Common myeloid progenitor, CD34-positive (primary cell): ENCODE measurements around the gene CLASP2.

Experiments
- CTCF ChIA-PET: fragments of 350-600 bp; sonication (Branson Sonifier 250); formaldehyde crosslinking; loops from one replicate; lab custom pipeline; 2021; ENCODE audit warnings: antibody characterized with exemption; lab: Charles Lee
- POLR2A ChIA-PET: fragments of 350-600 bp; sonication (Branson Sonifier 250); formaldehyde crosslinking; loops from one replicate; lab custom pipeline; 2021; ENCODE audit warnings: antibody characterized with exemption; lab: Charles Lee
- DNase-seq, 3 donors: peaks; one replicate each; pipeline versions ENCODE4 v3.0.0 to v3.0.0-alpha.2; 2013
- H3K27ac ChIP-seq, 2 experiments: 1 replicate in 1 of 2; 2 replicates in 1 of 2; pipeline ENCODE4 v1.7.0; 2013; ENCODE audit warnings: inconsistent platforms in 2 of 2, low read length in 2 of 2, mild to moderate bottlenecking in 2 of 2, low read depth in 1 of 2, moderate library complexity in 1 of 2; ENCODE audit not compliant: severe bottlenecking in 2 of 2, insufficient read depth in 1 of 2, poor library complexity in 1 of 2
- H3K27me3 ChIP-seq, 5 experiments: replicated peaks in 2 of 5; 1 replicate in 3 of 5; 2 replicates in 2 of 5; pipeline versions ENCODE4 v1.6.1 to v1.7.0; 2013; ENCODE audit warnings: low read length in 4 of 5, mild to moderate bottlenecking in 2 of 5, moderate library complexity in 2 of 5, inconsistent platforms in 1 of 5; ENCODE audit not compliant: insufficient read depth in 5 of 5, control insufficient read depth in 4 of 5
- H3K36me3 ChIP-seq, 4 experiments: 1 replicate in 2 of 4; 2 replicates in 2 of 4; pipeline versions ENCODE4 v1.6.1 to v1.7.0; 2013; ENCODE audit warnings: low read length in 3 of 4, control low read depth in 1 of 4, mild to moderate bottlenecking in 1 of 4; ENCODE audit not compliant: control insufficient read depth in 4 of 4, insufficient read depth in 4 of 4
- H3K4me1 ChIP-seq, 4 experiments: 1 replicate in 3 of 4; 2 replicates in 1 of 4; pipeline versions ENCODE4 v1.6.1 to v1.7.1; 2013; ENCODE audit warnings: low read length in 3 of 4, mild to moderate bottlenecking in 3 of 4, control low read depth in 1 of 4, inconsistent platforms in 1 of 4, moderate library complexity in 1 of 4; ENCODE audit not compliant: control insufficient read depth in 4 of 4, insufficient read depth in 4 of 4; ENCODE audit errors: control extremely low read depth in 1 of 4
- H3K4me3 ChIP-seq, 7 experiments: 1 replicate in 4 of 7; 2 replicates in 3 of 7; pipeline versions ENCODE4 v1.5.1 to v1.7.0; 2013; ENCODE audit warnings: mild to moderate bottlenecking in 7 of 7, low read length in 6 of 7, moderate library complexity in 6 of 7, inconsistent platforms in 2 of 7, low read depth in 2 of 7, control low read depth in 1 of 7; ENCODE audit not compliant: insufficient read depth in 4 of 7, control insufficient read depth in 1 of 7; ENCODE audit errors: extremely low read depth in 1 of 7
- H3K9me3 ChIP-seq, 5 experiments: 1 replicate in 4 of 5; 2 replicates in 1 of 5; pipeline versions ENCODE4 v1.6.1 to v1.7.1; 2013; ENCODE audit warnings: low read length in 4 of 5, mild to moderate bottlenecking in 2 of 5, inconsistent platforms in 1 of 5, low read depth in 1 of 5, moderate library complexity in 1 of 5; ENCODE audit not compliant: control insufficient read depth in 4 of 5, insufficient read depth in 2 of 5; ENCODE audit errors: control extremely low read depth in 1 of 5
- WGBS: methylation state at CpG from one replicate; pipeline ENCODE4 v1.1.5; 2013; ENCODE audit not compliant: insufficient coverage; 5-methylcytosine and 5-hydroxymethylcytosine counted together

Gene CLASP2

GRCh38 chr3:33718595-33718907, 497 bp upstream of the CLASP2 start:
- H3K4me1 ChIP-seq = peaks cover 5 to 19% (median 12%) of the 10 kb centered on the region in 4 experiments
- CTCF ChIA-PET = no interaction called here
- POLR2A ChIA-PET = no interaction called here
- no peak for DNase-seq
- no peaks in the 10 kb centered on the region for H3K27me3 ChIP-seq
- 1% methylated on average over 7 of the region's 7 CpGs for WGBS
- no peaks in the 10 kb centered on the region for H3K9me3 ChIP-seq
- peak overlapping the region; percentile 79 to 98 (median 90) for H3K4me3 ChIP-seq
- H3K36me3 ChIP-seq = no peaks in the 10 kb centered on the region
- H3K27ac ChIP-seq = peak overlapping the region; percentile 75 to 92

- ChIA-PET CTCF (interaction anchor here (3.0 kb wide), 1 partner anchor 81 kb away, joined by 20 read pairs; no protein-coding TSS in a partner anchor), POLR2A (no interaction called here)
- Histone ChIP-seq H3K27ac (peak overlapping the region; percentile 75 to 92), H3K9me3 (no peaks in the 10 kb centered on the region), H3K4me3 (peak overlapping the region; percentile 79 to 98 (median 90)), H3K4me1 (peaks cover 5 to 19% (median 12%) of the 10 kb centered on the region in 4 experiments), H3K27me3 (no peaks in the 10 kb centered on the region), H3K36me3 (no peaks in the 10 kb centered on the region)
- DNase-seq = no peak
- 0% methylated on average over 25 of the region's 26 CpGs for WGBS
Observed at GRCh38 chr3:33717616-33717865, 513 bp downstream of the CLASP2 start.

DNA sequence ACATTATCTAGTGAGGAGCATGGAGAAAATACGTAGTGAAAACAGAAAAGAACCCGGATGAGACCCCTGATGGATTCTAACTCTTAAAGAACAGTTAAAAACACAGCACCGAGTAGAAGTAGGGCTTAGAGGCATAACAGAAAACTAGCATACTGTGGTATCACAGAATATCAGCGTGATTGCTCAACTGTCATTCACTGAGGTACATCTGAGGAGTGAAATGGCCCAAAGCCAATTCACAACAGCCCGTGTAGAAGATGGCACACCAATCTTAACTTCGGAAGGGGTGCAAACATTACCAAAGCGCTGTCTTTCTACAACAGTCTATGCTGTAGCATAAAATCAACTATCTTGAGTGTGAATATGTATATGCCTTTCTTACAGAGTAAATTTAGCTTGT, 1.8 kb downstream of the CLASP2 start:
- no peaks in the 10 kb centered on the region for H3K27me3 ChIP-seq
- ChIA-PET POLR2A (interaction anchor here (0.9 kb wide), 1 partner anchor 71 kb away, joined by 3 read pairs; no protein-coding TSS in a partner anchor), CTCF (interaction anchor here (0.9 to 3.0 kb wide), 7 partner anchors 60 to 87 kb away, joined by 3 to 20 read pairs (median 3); no protein-coding TSS in a partner anchor)
- WGBS = 81% methylated on average over 4 of the region's 7 CpGs
- no peak overlapping the region for H3K27ac ChIP-seq
- H3K9me3 ChIP-seq = no peaks in the 10 kb centered on the region
- peak overlapping the region in 4 of 7 experiments; percentile 31 to 92 (median 87) for H3K4me3 ChIP-seq
- no peak for DNase-seq
- peaks cover 0 to 5% (median 0%) of the 10 kb centered on the region in 4 experiments for H3K36me3 ChIP-seq
- H3K4me1 ChIP-seq = peaks cover 5 to 19% (median 12%) of the 10 kb centered on the region in 4 experiments

- POLR2A ChIA-PET = no interaction called here
- CTCF ChIA-PET = interaction anchor here (0.8 kb wide), 1 partner anchor 52 kb away, joined by 3 read pairs; no protein-coding TSS in a partner anchor
- Histone ChIP-seq H3K36me3 (peaks cover 0 to 5% (median under 1%) of the 10 kb centered on the region in 4 experiments), H3K4me1 (peaks cover 0 to 4% (median 3%) of the 10 kb centered on the region in 4 experiments), H3K9me3 (peaks cover 0 to 3% (median under 1%) of the 10 kb centered on the region in 5 experiments), H3K4me3 (no peak overlapping the region), H3K27ac (no peak overlapping the region), H3K27me3 (no peaks in the 10 kb centered on the region)
- no CpG with 5 or more reads among the region's 3 CpGs for WGBS
- DNase-seq = no peak
Observed at GRCh38 chr3:33711100-33711499, 7.0 kb downstream of the CLASP2 start.

DNA sequence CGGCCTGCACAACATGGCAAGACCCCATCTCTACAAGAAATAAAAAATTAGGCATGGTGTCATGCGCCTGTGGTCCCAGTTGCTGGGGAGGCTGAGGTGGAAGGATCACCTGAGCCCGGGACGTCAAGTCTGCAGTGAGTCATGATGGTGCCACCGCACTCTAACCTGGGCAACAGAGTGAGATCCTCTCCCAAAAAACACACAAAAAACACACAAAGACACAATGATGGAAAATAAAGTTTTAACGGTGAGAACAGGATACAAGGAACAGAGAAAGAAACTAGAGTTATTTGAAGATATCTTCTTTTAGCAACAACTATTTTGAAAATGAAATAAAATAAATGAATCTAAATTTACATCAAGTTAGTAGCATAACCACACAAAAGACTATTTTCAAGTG, 12.0 kb downstream of the CLASP2 start:
- 100% methylated on average over 1 of the region's 6 CpGs for WGBS
- POLR2A ChIA-PET = no interaction called here

GRCh38 chr3:33704891-33705290, 13.2 kb downstream of the CLASP2 start:
- no peak for DNase-seq
- Histone ChIP-seq H3K36me3 (peaks cover 0 to 7% (median 1%) of the 10 kb centered on the region in 4 experiments), H3K27ac (no peak overlapping the region), H3K9me3 (peaks cover 1 to 43% (median 18%) of the 10 kb centered on the region in 5 experiments), H3K4me3 (no peak overlapping the region), H3K4me1 (no peaks in the 10 kb centered on the region), H3K27me3 (no peaks in the 10 kb centered on the region)
- no CpG with 5 or more reads among the region's 3 CpGs for WGBS
- POLR2A ChIA-PET = no interaction called here
- CTCF ChIA-PET = no interaction called here

More for the DNA sequence above, 12.0 kb downstream of the CLASP2 start:
- H3K27me3 ChIP-seq = no peaks in the 10 kb centered on the region
- H3K27ac ChIP-seq = no peak overlapping the region
- CTCF ChIA-PET = no interaction called here
- peaks cover 1 to 36% (median 17%) of the 10 kb centered on the region in 5 experiments for H3K9me3 ChIP-seq
- H3K4me3 ChIP-seq = no peak overlapping the region
- H3K4me1 ChIP-seq = no peaks in the 10 kb centered on the region
- H3K36me3 ChIP-seq = peaks cover 0 to 7% (median 1%) of the 10 kb centered on the region in 4 experiments
- no peak for DNase-seq

DNA sequence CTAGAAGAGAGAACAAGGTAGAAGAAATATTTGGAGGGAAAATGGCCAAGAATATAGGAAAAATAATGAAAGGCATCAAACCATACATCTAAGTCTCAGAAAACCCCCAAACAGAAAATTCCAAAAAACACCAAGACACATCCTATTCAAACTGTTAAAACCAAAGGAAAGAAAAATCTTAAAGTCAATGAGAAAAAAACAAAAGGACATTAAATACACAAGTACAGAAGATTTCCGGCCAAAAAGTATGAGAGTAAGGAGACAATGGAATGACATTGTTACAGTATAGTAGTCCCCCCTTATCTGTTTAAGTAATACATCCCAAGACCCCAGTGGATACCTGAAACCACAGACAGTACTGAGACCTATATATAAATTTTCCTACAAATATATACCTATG, 18.8 kb downstream of the CLASP2 start:
- peak in 1 of 3 donors; percentile 17 for DNase-seq
- H3K27me3 ChIP-seq = no peaks in the 10 kb centered on the region
- peaks cover 1 to 44% (median 21%) of the 10 kb centered on the region in 5 experiments for H3K9me3 ChIP-seq
- CTCF ChIA-PET = no interaction called here
- H3K4me3 ChIP-seq = no peak overlapping the region
- no CpG with 5 or more reads among the region's 1 CpG for WGBS
- POLR2A ChIA-PET = no interaction called here
- H3K4me1 ChIP-seq = no peaks in the 10 kb centered on the region
- H3K36me3 ChIP-seq = peaks cover 3 to 10% (median 6%) of the 10 kb centered on the region in 4 experiments
- H3K27ac ChIP-seq = no peak overlapping the region
